H1 (cell line): ENCODE data around the gene TMEM185A. TPM values are rescaled to one million over a fixed set of nuclear protein-coding genes. Genes with fewer than 3 reads are reported as not detected.
"Not testable (repeated sequence)": the region's sequence is repeated elsewhere in the genome, so short reads cannot be mapped to it uniquely, and the experiment has no call there.

Experiments
- CTCF ChIA-PET: fragments of 300-600 bp; sonication (Branson Sonifier 250); formaldehyde crosslinking; loops from one replicate; lab custom pipeline; 2021; ENCODE audit not compliant: partially characterized antibody; lab: Charles Lee
- POLR2A ChIA-PET: fragments of 300-600 bp; sonication (Branson Sonifier 250); formaldehyde crosslinking; loops from one replicate; lab custom pipeline; 2021; ENCODE audit warnings: inconsistent platforms; ENCODE audit not compliant: partially characterized antibody; lab: Charles Lee
- DNase-seq, 2 experiments: peaks; one replicate each; pipeline versions ENCODE4 v3.0.0 to v3.0.0-alpha.2; 2010 to 2022; ENCODE audit warnings: low spot score in 2 of 2, low read depth in 1 of 2, mixed read lengths in 1 of 2
- FAIRE-seq: peaks from 2 replicates; lab custom pipeline; 2011; peaks lifted over from hg19 to GRCh38; lab: Jason Lieb, UNC
- H2AFZ ChIP-seq: 2 replicates; pipeline ENCODE4 v1.8.1; 2012; ENCODE audit warnings: low read length, inconsistent platforms
- H2AK5ac ChIP-seq: 2 replicates; pipeline ENCODE4 v1.6.1; 2013; ENCODE audit warnings: low read depth, low read length
- H2BK120ac ChIP-seq: replicated peaks from 2 replicates; pipeline ENCODE3; 2013; ENCODE audit warnings: low read depth, low read length, inconsistent platforms
- H2BK12ac ChIP-seq: 2 replicates; pipeline ENCODE4 v1.6.1; 2013; ENCODE audit warnings: low read depth, low read length
- H2BK15ac ChIP-seq: 2 replicates; pipeline ENCODE4 v1.6.1; 2013; ENCODE audit warnings: low read length
- H2BK20ac ChIP-seq: 2 replicates; pipeline ENCODE4 v1.6.1; 2013; ENCODE audit warnings: low read length
- H2BK5ac ChIP-seq: 2 replicates; pipeline ENCODE4 v1.6.1; 2013; ENCODE audit warnings: low read depth, low read length
- H3K14ac ChIP-seq: 2 replicates; pipeline ENCODE4 v1.6.1; 2013; ENCODE audit warnings: inconsistent platforms; ENCODE audit not compliant: insufficient read length
- H3K18ac ChIP-seq: 2 replicates; pipeline ENCODE4 v1.6.1; 2013; ENCODE audit warnings: low read length; ENCODE audit errors: extremely low read depth
- H3K23ac ChIP-seq: 2 replicates; pipeline ENCODE4 v1.6.1; 2013; ENCODE audit warnings: inconsistent platforms; ENCODE audit not compliant: insufficient read length
- H3K23me2 ChIP-seq: 2 replicates; pipeline ENCODE4 v1.6.1; 2013; ENCODE audit warnings: low read depth, low read length
- H3K27ac ChIP-seq: 2 replicates; pipeline ENCODE4 v1.6.1; 2011; ENCODE audit warnings: low read depth, low read length, inconsistent platforms
- H3K27me3 ChIP-seq, 4 experiments: replicated peaks in 1 of 4; 1 replicate in 1 of 4; 2 replicates in 3 of 4; pipeline versions ENCODE4 v1.6.1 to v1.8.1; 2011 to 2013; ENCODE audit warnings: low read length in 3 of 4, mild to moderate bottlenecking in 3 of 4, inconsistent platforms in 2 of 4, mixed read lengths in 2 of 4, moderate library complexity in 1 of 4; ENCODE audit not compliant: control insufficient read depth in 3 of 4, insufficient read depth in 3 of 4; ENCODE audit errors: extremely low read depth in 1 of 4
- H3K36me3 ChIP-seq, 4 experiments: 2 replicates each; pipeline versions ENCODE4 v1.6.1 to v1.8.1; 2011 to 2013; ENCODE audit warnings: mild to moderate bottlenecking in 4 of 4, low read length in 3 of 4, moderate library complexity in 2 of 4, control low read depth in 1 of 4, inconsistent platforms in 1 of 4; ENCODE audit not compliant: insufficient read depth in 4 of 4, control insufficient read depth in 2 of 4
- H3K4ac ChIP-seq: replicated peaks from 2 replicates; pipeline ENCODE3; 2013; ENCODE audit warnings: low read length, low read depth, mixed read lengths, inconsistent platforms; ENCODE audit not compliant: insufficient read length
- H3K4me1 ChIP-seq, 4 experiments: replicated peaks in 1 of 4; 1 replicate in 1 of 4; 2 replicates in 3 of 4; pipeline versions ENCODE4 v1.6.1 to v1.8.1; 2011 to 2013; ENCODE audit warnings: low read length in 3 of 4, inconsistent platforms in 2 of 4, mixed read lengths in 1 of 4; ENCODE audit not compliant: insufficient read depth in 4 of 4, control insufficient read depth in 3 of 4
- H3K4me2 ChIP-seq, 2 experiments: 2 replicates each; pipeline versions ENCODE4 v1.6.1 to v1.8.1; 2011 to 2013; ENCODE audit warnings: low read depth in 2 of 2, low read length in 2 of 2, control low read depth in 1 of 2, inconsistent platforms in 1 of 2, mild to moderate bottlenecking in 1 of 2; ENCODE audit not compliant: insufficient read depth in 1 of 2
- H3K4me3 ChIP-seq, 4 experiments: fragments of 200-600, 300-600 bp in 1 of 4; sonication (generic), shearing (Covaris generic), sonication (Bioruptor Twin) in 1 of 4; 2 replicates each; pipeline versions ENCODE4 v1.5.1 to v1.8.1; 2011 to 2016; ENCODE audit warnings: low read length in 4 of 4, low read depth in 3 of 4, control low read depth in 2 of 4, inconsistent platforms in 2 of 4, mild to moderate bottlenecking in 2 of 4, mixed read lengths in 1 of 4, moderate library complexity in 1 of 4; ENCODE audit not compliant: insufficient read depth in 2 of 4; ENCODE audit errors: extremely low read depth in 1 of 4
- H3K56ac ChIP-seq: replicated peaks from 2 replicates; pipeline ENCODE3; 2013; ENCODE audit warnings: low read depth, mild to moderate bottlenecking, mixed read lengths, low read length, inconsistent platforms; ENCODE audit not compliant: insufficient read length
- H3K79me1 ChIP-seq: 2 replicates; pipeline ENCODE4 v1.6.1; 2013; ENCODE audit warnings: low read depth, low read length, control low read depth
- H3K79me2 ChIP-seq, 2 experiments: 2 replicates each; pipeline versions ENCODE4 v1.6.1 to v1.8.1; 2012 to 2013; ENCODE audit warnings: low read length in 2 of 2, mild to moderate bottlenecking in 2 of 2, inconsistent platforms in 1 of 2; ENCODE audit not compliant: insufficient read depth in 2 of 2, control insufficient read depth in 1 of 2
- H3K9ac ChIP-seq, 4 experiments: replicated peaks in 1 of 4; 1 replicate in 1 of 4; 2 replicates in 3 of 4; pipeline versions ENCODE4 v1.6.1 to v1.8.1; 2011 to 2013; ENCODE audit warnings: low read depth in 3 of 4, low read length in 3 of 4, control low read depth in 2 of 4, mild to moderate bottlenecking in 2 of 4, moderate library complexity in 2 of 4, inconsistent platforms in 1 of 4; ENCODE audit errors: extremely low read depth in 1 of 4
- H3K9me3 ChIP-seq, 2 experiments: 2 replicates each; pipeline versions ENCODE4 v1.6.1 to v1.8.1; 2012 to 2013; ENCODE audit warnings: mild to moderate bottlenecking in 2 of 2, moderate library complexity in 2 of 2, control low read depth in 1 of 2, inconsistent platforms in 1 of 2, low read depth in 1 of 2, low read length in 1 of 2, mixed read lengths in 1 of 2; ENCODE audit not compliant: insufficient read depth in 2 of 2
- H4K20me1 ChIP-seq, 2 experiments: replicated peaks in 1 of 2; 2 replicates each; pipeline versions ENCODE3 to v1.8.1; 2011 to 2013; ENCODE audit warnings: inconsistent platforms in 2 of 2, low read length in 2 of 2, mild to moderate bottlenecking in 1 of 2; ENCODE audit not compliant: insufficient read depth in 2 of 2, control insufficient read depth in 1 of 2
- H4K5ac ChIP-seq: 2 replicates; pipeline ENCODE4 v1.6.1; 2013; ENCODE audit warnings: low read length, low read depth, mixed read lengths, inconsistent platforms; ENCODE audit not compliant: insufficient read length
- H4K8ac ChIP-seq: 2 replicates; pipeline ENCODE4 v1.8.0; 2013; ENCODE audit warnings: mild to moderate bottlenecking, moderate library complexity, low read length, inconsistent platforms; ENCODE audit not compliant: insufficient read depth; ENCODE audit errors: extremely low read depth
- H4K91ac ChIP-seq: replicated peaks from 2 replicates; pipeline ENCODE3; 2013; ENCODE audit warnings: low read length, mixed read lengths, inconsistent platforms; ENCODE audit not compliant: insufficient read length
- WGBS, 2 experiments: shearing (Covaris generic) in 1 of 2; methylation state at CpG; one replicate each; pipeline versions ENCODE4 v1.1.6 to v1.1.7; 2013 to 2015; ENCODE audit warnings: low lambda C conversion rate in 2 of 2, mixed read lengths in 2 of 2, inconsistent platforms in 1 of 2, low coverage in 1 of 2, missing lambda C conversion rate in 1 of 2; ENCODE audit not compliant: insufficient replicate concordance in 2 of 2, insufficient coverage in 1 of 2, insufficient read length in 1 of 2; ENCODE audit errors: extremely low coverage in 1 of 2, missing lambda C conversion rate in 1 of 2; 5-methylcytosine and 5-hydroxymethylcytosine counted together
- polyA plus RNA-seq, 7 experiments: library from polyadenylated mRNA; depleted of rRNA in 3 of 7; stranded (reverse) in 5 of 7; unstranded in 2 of 7; fragments of >200 nt in 5 of 7; fragments of 200-250 nt in 2 of 7; gene quantifications; 1 replicate in 5 of 7; 2 replicates in 1 of 7; 4 replicates in 1 of 7; pipeline versions ENCODE4 v1.2.1 to v1.2.3, GENCODE V29; 2011 to 2013; ENCODE audit warnings: missing spikeins in 2 of 7, mixed read lengths in 2 of 7
- total RNA-seq: library from RNA; stranded (reverse); fragmentation: NEBNext Ultra II Directional; extraction: Animal tissue kit (Norgen Biotek cat#: 25700); gene quantifications from 2 replicates; pipeline ENCODE4 v1.2.1, GENCODE V29; 2021

The TMEM185A gene
- total and polyA plus RNA-seq, 2 of the 8 experiments (the other 6 are each of a cell fraction or from before 2014, with no cell fraction given) = 15.0 to 26.5 TPM

- H3K36me3 ChIP-seq, H3K9ac ChIP-seq, H3K23ac ChIP-seq, POLR2A ChIA-PET, H4K8ac ChIP-seq, H2BK15ac ChIP-seq, H4K91ac ChIP-seq, H3K4me3 ChIP-seq, H2BK5ac ChIP-seq, H2AK5ac ChIP-seq, H3K4ac ChIP-seq, H3K18ac ChIP-seq, H4K20me1 ChIP-seq, H3K4me1 ChIP-seq, H2AFZ ChIP-seq, CTCF ChIA-PET, H3K4me2 ChIP-seq, H2BK120ac ChIP-seq, H3K56ac ChIP-seq, H3K79me1 ChIP-seq, H2BK20ac ChIP-seq, H3K27me3 ChIP-seq, H2BK12ac ChIP-seq, H3K14ac ChIP-seq, H3K27ac ChIP-seq, H3K79me2 ChIP-seq, H3K9me3 ChIP-seq, H3K23me2 ChIP-seq, H4K5ac ChIP-seq, DNase-seq: not testable (repeated sequence)
- no CpG with 5 or more reads among the region's 3 CpGs for WGBS, 2 experiments
- FAIRE-seq = peak; percentile 28
Measured at GRCh38 chrX:149547782-149548181, 83.8 kb downstream of the TMEM185A start.

GRCh38 chrX:149546962-149547361, 84.6 kb downstream of the TMEM185A start:
- H2BK5ac ChIP-seq, H4K91ac ChIP-seq, H3K27ac ChIP-seq, H4K5ac ChIP-seq, H3K14ac ChIP-seq, H4K20me1 ChIP-seq, H2BK120ac ChIP-seq, H3K4ac ChIP-seq, H3K36me3 ChIP-seq, H4K8ac ChIP-seq, H3K23ac ChIP-seq, H3K56ac ChIP-seq, FAIRE-seq, H3K9ac ChIP-seq, H3K27me3 ChIP-seq, H3K4me2 ChIP-seq, CTCF ChIA-PET, H2AFZ ChIP-seq, H3K79me1 ChIP-seq, H3K4me3 ChIP-seq, H2BK12ac ChIP-seq, H2BK15ac ChIP-seq, DNase-seq, POLR2A ChIA-PET, H3K18ac ChIP-seq, H3K79me2 ChIP-seq, H3K9me3 ChIP-seq, H3K23me2 ChIP-seq, H2BK20ac ChIP-seq, H2AK5ac ChIP-seq, H3K4me1 ChIP-seq: not testable (repeated sequence)
- 100% methylated on average over 1 of the region's 1 CpG; no CpG with 5 or more reads in 1 of the 2 experiments for WGBS, 2 experiments
